Loucy (cell line): ENCODE results near the gene KDM6A.
"Not testable (repeated sequence)": the region's sequence is repeated elsewhere in the genome, so short reads cannot be mapped to it uniquely, and the experiment has no call there.

Experiments
- H2AFZ ChIP-seq: fragments of 200-600 bp; sonication (generic); 2 replicates; pipeline ENCODE4 v1.6.0; 2016; ENCODE audit warnings: antibody characterized with exemption, mild to moderate bottlenecking, low read length, moderate library complexity
- H3F3A ChIP-seq: fragments of 200-600 bp; 2 replicates; pipeline ENCODE4 v1.6.0; 2016; ENCODE audit warnings: antibody characterized with exemption, low read depth, mild to moderate bottlenecking
- H3K27me3 ChIP-seq: fragments of 200-600 bp; sonication (generic); 2 replicates; pipeline ENCODE4 v1.6.1; 2014; ENCODE audit warnings: low read length, mild to moderate bottlenecking; ENCODE audit not compliant: insufficient read depth, poor library complexity, severe bottlenecking
- H3K36me3 ChIP-seq: fragments of 200-600 bp; sonication (generic); 2 replicates; pipeline ENCODE4 v1.6.1; 2016; ENCODE audit warnings: low read length; ENCODE audit not compliant: insufficient read depth
- H3K4me1 ChIP-seq: fragments of 200-600 bp; sonication (generic); 2 replicates; pipeline ENCODE4 v1.5.1; 2014; ENCODE audit warnings: low read length, mild to moderate bottlenecking; ENCODE audit not compliant: insufficient read depth, poor library complexity, severe bottlenecking
- H3K4me2 ChIP-seq: fragments of 200-600 bp; sonication (generic); 2 replicates; pipeline ENCODE4 v1.6.0; 2014; ENCODE audit warnings: antibody characterized with exemption, low read length, low read depth, mild to moderate bottlenecking; ENCODE audit not compliant: poor library complexity, severe bottlenecking
- H3K4me3 ChIP-seq: fragments of 200-600 bp; sonication (generic); 2 replicates; pipeline ENCODE4 v1.5.1; 2014; ENCODE audit warnings: low read length, mild to moderate bottlenecking, mixed read lengths; ENCODE audit not compliant: poor library complexity, severe bottlenecking
- H3K79me2 ChIP-seq: fragments of 200-600 bp; sonication (generic); 2 replicates; pipeline ENCODE4 v1.6.1; 2014; ENCODE audit warnings: low read length; ENCODE audit not compliant: insufficient read depth
- H3K9ac ChIP-seq: fragments of 200-600 bp; sonication (generic); 2 replicates; pipeline ENCODE4 v1.6.0; 2014; ENCODE audit warnings: mild to moderate bottlenecking, low read depth, low read length, moderate library complexity; ENCODE audit not compliant: poor library complexity, severe bottlenecking
- H3K9me2 ChIP-seq: fragments of 200-600 bp; sonication (generic); replicated peaks from 2 replicates; pipeline ENCODE4 v1.6.1; 2016; ENCODE audit warnings: low read depth, low read length, mixed read lengths
- H3K9me3 ChIP-seq: fragments of 200-600 bp; sonication (generic); 2 replicates; pipeline ENCODE4 v1.6.1; 2014; ENCODE audit warnings: mild to moderate bottlenecking, antibody characterized with exemption, low read length, low read depth; ENCODE audit not compliant: insufficient read depth
- H4K20me1 ChIP-seq: fragments of 200-600 bp; sonication (generic); 2 replicates; pipeline ENCODE4 v1.6.0; 2014; ENCODE audit warnings: antibody characterized with exemption, low read length, mild to moderate bottlenecking; ENCODE audit not compliant: insufficient read depth, poor library complexity, severe bottlenecking
- EZH2phosphoT487 ChIP-seq: fragments of 200-600 bp; IDR thresholded peaks from 2 replicates; pipeline ENCODE4 v1.6.1; 2018; ENCODE audit warnings: antibody characterized with exemption, mild to moderate bottlenecking, moderate library complexity, borderline replicate concordance
- TF ChIP-seq, protein P1 (sequence below): fragments of 200-600 bp; sonication (generic); conservative IDR thresholded peaks from 2 replicates; pipeline ENCODE4 v1.5.1; 2014; ENCODE audit warnings: mild to moderate bottlenecking, antibody characterized with exemption, low read length

KDM6A gene

GRCh38 chrX:44999872-45000271 is 126.9 kb downstream of the KDM6A start:
- H3K79me2 ChIP-seq, result peaks cover 54% of the 10 kb centered on the region; the same call in 1 of the 2 replicates
- not testable (repeated sequence) for H3K27me3 ChIP-seq, H3K9me2 ChIP-seq, H3K9ac ChIP-seq, H3F3A ChIP-seq, H2AFZ ChIP-seq, H3K36me3 ChIP-seq, H3K4me3 ChIP-seq, H3K4me2 ChIP-seq, H3K9me3 ChIP-seq
- peaks cover 12% of the 10 kb centered on the region for H3K4me1 ChIP-seq
- peaks cover 30% of the 10 kb centered on the region for H4K20me1 ChIP-seq

- TF ChIP-seq, protein P1, sequence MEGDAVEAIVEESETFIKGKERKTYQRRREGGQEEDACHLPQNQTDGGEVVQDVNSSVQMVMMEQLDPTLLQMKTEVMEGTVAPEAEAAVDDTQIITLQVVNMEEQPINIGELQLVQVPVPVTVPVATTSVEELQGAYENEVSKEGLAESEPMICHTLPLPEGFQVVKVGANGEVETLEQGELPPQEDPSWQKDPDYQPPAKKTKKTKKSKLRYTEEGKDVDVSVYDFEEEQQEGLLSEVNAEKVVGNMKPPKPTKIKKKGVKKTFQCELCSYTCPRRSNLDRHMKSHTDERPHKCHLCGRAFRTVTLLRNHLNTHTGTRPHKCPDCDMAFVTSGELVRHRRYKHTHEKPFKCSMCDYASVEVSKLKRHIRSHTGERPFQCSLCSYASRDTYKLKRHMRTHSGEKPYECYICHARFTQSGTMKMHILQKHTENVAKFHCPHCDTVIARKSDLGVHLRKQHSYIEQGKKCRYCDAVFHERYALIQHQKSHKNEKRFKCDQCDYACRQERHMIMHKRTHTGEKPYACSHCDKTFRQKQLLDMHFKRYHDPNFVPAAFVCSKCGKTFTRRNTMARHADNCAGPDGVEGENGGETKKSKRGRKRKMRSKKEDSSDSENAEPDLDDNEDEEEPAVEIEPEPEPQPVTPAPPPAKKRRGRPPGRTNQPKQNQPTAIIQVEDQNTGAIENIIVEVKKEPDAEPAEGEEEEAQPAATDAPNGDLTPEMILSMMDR, result no peak
- no peak for TF ChIP-seq EZH2phosphoT487
These were observed 128.1 kb downstream of the KDM6A start for GRCh38 chrX:45001048-45001447.

DNA sequence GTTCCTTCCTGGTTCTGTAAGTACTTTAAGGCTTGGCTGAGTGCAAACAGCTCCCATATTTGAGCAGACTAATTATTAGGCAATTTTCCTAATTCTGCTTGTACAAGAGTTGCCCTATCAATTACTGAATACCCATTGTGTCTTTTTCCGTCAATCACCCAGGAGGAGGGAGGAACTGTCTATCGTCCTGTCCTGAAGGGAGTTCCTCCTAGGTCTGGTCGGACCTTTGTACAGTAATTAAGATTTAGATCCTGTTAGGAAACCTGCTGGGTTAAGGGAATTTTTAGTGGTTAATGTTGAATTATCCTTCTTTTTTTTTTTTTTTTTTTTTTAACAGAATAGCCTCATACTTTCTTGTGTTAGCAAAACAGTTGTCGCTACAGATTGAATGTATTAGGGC is 130.1 kb downstream of the KDM6A start:
- Histone ChIP-seq H3K9me2 (no peaks in the 10 kb centered on the region), H4K20me1 (peaks cover 16% of the 10 kb centered on the region), H3K9me3 (no peaks in the 10 kb centered on the region), H3F3A (no peaks in the 10 kb centered on the region), H3K9ac (no peak overlapping the region), H3K27me3 (no peaks in the 10 kb centered on the region), H3K4me3 (no peak overlapping the region), H2AFZ (no peak overlapping the region), H3K36me3 (no peaks in the 10 kb centered on the region), H3K79me2 (peaks cover 51% of the 10 kb centered on the region; the same call in 1 of the 2 replicates), H3K4me1 (peaks cover 10% of the 10 kb centered on the region), H3K4me2 (no peak overlapping the region)
- TF ChIP-seq EZH2phosphoT487, result no peak
- TF ChIP-seq, protein P1, result no peak

More at GRCh38 chrX:45001048-45001447, 128.1 kb downstream of the KDM6A start:
- no peaks in the 10 kb centered on the region for H3F3A ChIP-seq
- no peak overlapping the region for H3K9ac ChIP-seq
- peaks cover 30% of the 10 kb centered on the region for H4K20me1 ChIP-seq
- H3K9me2 ChIP-seq, result no peaks in the 10 kb centered on the region
- H3K4me3 ChIP-seq, result no peak overlapping the region
- no peaks in the 10 kb centered on the region for H3K36me3 ChIP-seq
- H3K79me2 ChIP-seq, result peaks cover 53% of the 10 kb centered on the region; the same call in 1 of the 2 replicates
- peaks cover 12% of the 10 kb centered on the region for H3K4me1 ChIP-seq
- no peaks in the 10 kb centered on the region for H3K27me3 ChIP-seq
- no peaks in the 10 kb centered on the region for H3K9me3 ChIP-seq
- peak overlapping the region; percentile 51 for H3K4me2 ChIP-seq
- H2AFZ ChIP-seq, result no peak overlapping the region
